Measurements from ENCODE around the gene SPAG6. TPM values are rescaled to one million over a fixed set of nuclear protein-coding genes. Genes with fewer than 3 reads are reported as not detected.

Gene SPAG6
- total and polyA plus RNA-seq, 2 donors, result 0.24 to 1.0 TPM

DNA sequence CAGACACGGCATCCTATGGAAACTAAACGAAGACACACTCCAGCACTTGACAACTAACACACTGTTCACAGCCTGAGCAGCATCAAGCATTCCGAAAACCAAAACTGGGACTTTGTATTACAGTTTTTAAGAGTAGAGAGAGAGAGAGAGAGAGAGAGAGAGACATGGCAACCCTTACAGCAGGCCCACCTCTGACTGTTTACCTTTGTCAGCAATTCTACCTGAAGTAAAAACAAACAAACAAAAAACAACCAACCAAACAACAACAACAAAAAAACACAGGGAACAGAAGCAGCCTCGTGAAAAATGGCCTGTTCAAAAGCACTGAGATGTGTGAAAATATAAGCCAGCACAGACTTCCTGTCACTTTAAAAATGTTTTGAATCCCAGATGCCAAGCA is 118.0 kb downstream of the SPAG6 start:
- peaks cover 0 to 3% of the 10 kb centered on the region in 2 donors for H3K4me1 ChIP-seq (ENCODE audit: control insufficient read depth in 2 of 2, insufficient read depth in 2 of 2, low read length in 2 of 2)
- no peak overlapping the region for H3K4me3 ChIP-seq (ENCODE audit: low read length in 2 of 2)
- WGBS, result 90% methylated on average over 4 of the region's 4 CpGs
- no peaks in the 10 kb centered on the region for H3K36me3 ChIP-seq (ENCODE audit: control insufficient read depth in 2 of 2, insufficient read depth in 2 of 2, low read length in 1 of 2)
- DNase-seq (ENCODE audit: low read depth in 6 of 9, low spot score in 9 of 9), result no peak
- H3K9me3 ChIP-seq (ENCODE audit: control insufficient read depth in 2 of 2, insufficient read depth in 1 of 2, low read length in 1 of 2), result no peaks in the 10 kb centered on the region
- no peak overlapping the region for H3K27ac ChIP-seq (ENCODE audit: low read depth in 1 of 2, low read length in 1 of 2)
- H3K27me3 ChIP-seq (ENCODE audit: control insufficient read depth in 2 of 2, insufficient read depth in 1 of 2, low read length in 1 of 2), result no peaks in the 10 kb centered on the region

DNA sequence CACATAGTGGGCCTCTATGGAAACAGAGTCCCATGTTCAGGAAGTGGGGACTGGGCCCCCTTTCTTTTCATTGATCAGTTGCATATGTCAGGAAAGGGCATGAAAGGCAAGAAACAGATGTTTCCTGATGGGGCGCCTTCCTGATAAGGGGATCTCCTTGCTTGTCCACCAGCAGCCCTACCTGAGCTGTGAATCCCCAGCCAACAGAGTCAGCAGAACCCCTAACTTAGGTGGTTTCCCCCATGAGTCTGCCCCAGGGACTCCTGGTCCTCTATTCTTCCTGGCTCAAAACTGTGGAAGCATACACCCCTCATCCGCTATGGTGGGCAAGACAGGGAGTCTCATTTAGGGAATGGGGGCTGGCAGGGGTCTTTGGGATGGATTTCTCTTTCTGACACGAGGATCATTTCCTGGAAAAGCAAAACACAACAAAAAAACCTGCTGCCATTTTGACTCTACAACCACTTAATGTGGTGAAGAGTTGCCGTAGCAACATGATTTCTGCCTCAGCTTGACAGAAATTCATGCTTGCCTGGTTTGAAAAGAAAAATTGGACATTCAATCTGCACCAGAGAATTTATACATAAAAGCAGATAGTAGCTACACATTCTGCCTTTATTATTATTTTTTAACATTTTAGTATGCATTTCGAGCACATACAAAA is 119.8 kb downstream of the SPAG6 start:
- Histone ChIP-seq H3K4me1 (ENCODE audit: control insufficient read depth in 2 of 2, insufficient read depth in 2 of 2, low read length in 2 of 2) (peaks cover 0 to 3% of the 10 kb centered on the region in 2 donors), H3K9me3 (ENCODE audit: control insufficient read depth in 2 of 2, insufficient read depth in 1 of 2, low read length in 1 of 2) (no peaks in the 10 kb centered on the region), H3K27me3 (ENCODE audit: control insufficient read depth in 2 of 2, insufficient read depth in 1 of 2, low read length in 1 of 2) (no peaks in the 10 kb centered on the region), H3K4me3 (ENCODE audit: low read length in 2 of 2) (no peak overlapping the region), H3K27ac (ENCODE audit: low read depth in 1 of 2, low read length in 1 of 2) (no peak overlapping the region), H3K36me3 (ENCODE audit: control insufficient read depth in 2 of 2, insufficient read depth in 2 of 2, low read length in 1 of 2) (no peaks in the 10 kb centered on the region)
- no peak for DNase-seq (ENCODE audit: low read depth in 6 of 9, low spot score in 9 of 9)
- WGBS, result 89% methylated on average over 5 of the region's 5 CpGs

DNA sequence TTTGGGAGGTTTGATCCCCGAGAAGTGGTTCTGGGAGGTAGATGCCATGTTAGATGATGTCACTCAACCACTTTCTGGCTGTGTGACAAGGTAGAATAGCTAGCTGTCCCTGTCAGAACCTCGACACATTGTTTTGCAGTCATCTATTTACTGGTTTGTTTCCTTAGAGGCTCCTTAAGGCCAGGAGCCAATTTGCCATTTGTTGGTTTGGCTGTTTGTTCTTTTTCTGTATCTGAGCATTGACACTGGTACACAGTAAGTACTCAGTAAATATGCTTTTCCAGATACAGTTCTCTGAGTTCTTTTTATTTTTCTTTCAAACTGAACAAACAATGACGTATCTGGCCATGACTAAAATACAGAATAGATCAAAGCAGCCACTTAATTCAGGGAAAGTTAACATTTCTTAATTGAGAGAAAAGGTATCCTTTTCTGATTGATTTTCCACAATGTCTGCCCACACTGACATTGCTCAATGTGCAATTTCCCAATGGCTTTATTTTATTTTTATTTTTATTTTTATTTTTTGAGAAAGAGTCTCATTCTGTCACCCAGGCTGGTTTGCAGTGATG is 121.6 kb downstream of the SPAG6 start:
- Histone ChIP-seq H3K9me3 (ENCODE audit: control insufficient read depth in 2 of 2, insufficient read depth in 1 of 2, low read length in 1 of 2) (no peaks in the 10 kb centered on the region), H3K36me3 (ENCODE audit: control insufficient read depth in 2 of 2, insufficient read depth in 2 of 2, low read length in 1 of 2) (no peaks in the 10 kb centered on the region), H3K4me1 (ENCODE audit: control insufficient read depth in 2 of 2, insufficient read depth in 2 of 2, low read length in 2 of 2) (peaks cover 0 to 3% of the 10 kb centered on the region in 2 donors), H3K27me3 (ENCODE audit: control insufficient read depth in 2 of 2, insufficient read depth in 1 of 2, low read length in 1 of 2) (peaks cover 3 to 5% of the 10 kb centered on the region in 2 donors), H3K4me3 (ENCODE audit: low read length in 2 of 2) (no peak overlapping the region), H3K27ac (ENCODE audit: low read depth in 1 of 2, low read length in 1 of 2) (no peak overlapping the region)
- 96% methylated on average over 3 of the region's 3 CpGs for WGBS
- DNase-seq (ENCODE audit: low read depth in 6 of 9, low spot score in 9 of 9), result no peak

Other genes with a start within 250 kb of the SPAG6 start
- not detected for gene EBLN1, start 127.5 kb upstream of the SPAG6 start, total RNA-seq
- 0.11 TPM for gene EBLN1, start 127.5 kb upstream of the SPAG6 start, polyA plus RNA-seq
- gene COMMD3, start 29.1 kb upstream of the SPAG6 start, total RNA-seq, result 130 TPM
- gene COMMD3, start 29.1 kb upstream of the SPAG6 start, polyA plus RNA-seq, result 132 TPM
- 26.2 TPM for gene BMI1, start 24.4 kb upstream of the SPAG6 start, total RNA-seq
- 39.8 TPM for gene BMI1, start 24.4 kb upstream of the SPAG6 start, polyA plus RNA-seq

Measured in thymus (tissue), 11 donors.